ENCODE data around the gene PLS1. TPM values are rescaled to one million over a fixed set of nuclear protein-coding genes. Genes with fewer than 3 reads are reported as not detected.

The PLS1 gene
- total and polyA plus RNA-seq, 9 donors: 0.27 to 5.0 (median 0.57) TPM

DNA sequence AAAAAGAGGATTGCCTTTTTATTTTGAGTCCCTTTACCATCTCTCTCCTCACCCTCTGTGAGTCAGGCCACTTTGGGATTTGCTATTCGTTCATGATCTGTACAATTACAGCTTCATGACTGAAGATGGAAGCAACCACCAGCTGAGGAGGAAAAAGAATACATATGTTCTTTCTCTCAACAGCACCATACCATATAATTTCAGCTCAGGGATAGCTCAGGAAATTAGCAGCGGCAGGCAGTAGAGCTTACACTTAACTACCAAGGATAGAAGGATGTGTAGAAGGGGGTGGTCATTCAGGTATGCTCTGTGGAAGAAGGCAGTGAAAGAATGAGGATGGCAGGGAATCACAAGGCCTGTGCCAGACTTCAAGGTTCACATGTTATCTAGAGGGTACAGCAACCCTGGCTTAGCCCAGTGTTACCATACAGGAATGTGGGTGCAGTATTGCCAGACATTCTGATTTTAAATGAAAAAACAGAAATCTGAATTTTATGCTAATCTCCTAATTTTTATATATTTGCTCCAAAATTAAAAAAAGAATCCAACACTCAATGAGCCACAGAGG lies 17.9 kb downstream of the PLS1 start:
- H3K36me3 ChIP-seq (ENCODE audit: control insufficient read depth, insufficient read depth, low read length): no peaks in the 10 kb centered on the region

DNA sequence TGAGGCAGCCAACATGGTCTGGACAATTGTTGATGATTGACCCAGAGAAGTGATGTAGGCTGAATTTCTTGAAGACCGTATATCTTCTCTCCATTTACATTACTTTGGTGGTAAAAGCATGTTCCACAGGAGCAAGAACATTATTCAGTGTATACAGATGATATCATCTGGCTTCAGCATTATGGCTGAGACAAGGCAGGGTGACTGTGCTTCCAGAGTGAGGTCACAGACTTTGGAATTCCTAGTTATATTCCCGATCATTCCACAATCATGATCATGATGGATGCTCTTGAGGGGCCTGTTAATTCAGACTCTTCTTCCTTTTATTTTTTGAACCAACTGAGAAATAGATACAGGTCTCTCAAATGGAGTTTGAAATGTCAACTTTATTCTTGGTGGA lies 19.0 kb downstream of the PLS1 start:
- Histone ChIP-seq H3K27me3 (ENCODE audit: control insufficient read depth, insufficient read depth, low read length) (no peaks in the 10 kb centered on the region), H3K4me3 (ENCODE audit: low read length) (no peak overlapping the region), H3K4me1 (ENCODE audit: control insufficient read depth, insufficient read depth, low read length) (no peaks in the 10 kb centered on the region), H3K36me3 (ENCODE audit: control insufficient read depth, insufficient read depth, low read length) (no peaks in the 10 kb centered on the region), H3K9me3 (replicated peaks; ENCODE audit: control insufficient read depth, low read depth, low read length) (no peaks in the 10 kb centered on the region), H3K27ac (ENCODE audit: low read length) (no peak overlapping the region)
- no peak for DNase-seq
- WGBS (ENCODE audit: insufficient coverage): no CpG with 5 or more reads among the region's 2 CpGs

More for the DNA sequence above, 17.9 kb downstream of the PLS1 start:
- no peak overlapping the region for H3K27ac ChIP-seq (ENCODE audit: low read length)
- no peak overlapping the region for H3K4me3 ChIP-seq (ENCODE audit: low read length)
- WGBS (ENCODE audit: insufficient coverage): no CpG with 5 or more reads among the region's 2 CpGs
- H3K9me3 ChIP-seq (replicated peaks; ENCODE audit: control insufficient read depth, low read depth, low read length): no peaks in the 10 kb centered on the region
- no peak for DNase-seq
- no peaks in the 10 kb centered on the region for H3K27me3 ChIP-seq (ENCODE audit: control insufficient read depth, insufficient read depth, low read length)
- H3K4me1 ChIP-seq (ENCODE audit: control insufficient read depth, insufficient read depth, low read length): no peaks in the 10 kb centered on the region

GRCh38 chr3:142618917-142619461 lies 22.8 kb downstream of the PLS1 start:
- no peak overlapping the region for H3K4me3 ChIP-seq (ENCODE audit: low read length)
- H3K27ac ChIP-seq (ENCODE audit: low read length): no peak overlapping the region
- no peaks in the 10 kb centered on the region for H3K27me3 ChIP-seq (ENCODE audit: control insufficient read depth, insufficient read depth, low read length)
- no peaks in the 10 kb centered on the region for H3K9me3 ChIP-seq (replicated peaks; ENCODE audit: control insufficient read depth, low read depth, low read length)
- H3K4me1 ChIP-seq (ENCODE audit: control insufficient read depth, insufficient read depth, low read length): no peaks in the 10 kb centered on the region
- no CpG with 5 or more reads among the region's 3 CpGs for WGBS (ENCODE audit: insufficient coverage)
- H3K36me3 ChIP-seq (ENCODE audit: control insufficient read depth, insufficient read depth, low read length): no peaks in the 10 kb centered on the region
- no peak for DNase-seq

- no CpG with 5 or more reads among the region's 2 CpGs for WGBS (ENCODE audit: insufficient coverage)
- Histone ChIP-seq H3K4me1 (ENCODE audit: control insufficient read depth, insufficient read depth, low read length) (no peaks in the 10 kb centered on the region), H3K9me3 (replicated peaks; ENCODE audit: control insufficient read depth, low read depth, low read length) (no peaks in the 10 kb centered on the region), H3K27ac (ENCODE audit: low read length) (no peak overlapping the region), H3K4me3 (ENCODE audit: low read length) (no peak overlapping the region), H3K36me3 (ENCODE audit: control insufficient read depth, insufficient read depth, low read length) (no peaks in the 10 kb centered on the region), H3K27me3 (ENCODE audit: control insufficient read depth, insufficient read depth, low read length) (no peaks in the 10 kb centered on the region)
- no peak for DNase-seq
Observed at GRCh38 chr3:142622405-142622804, 26.2 kb downstream of the PLS1 start.

DNA sequence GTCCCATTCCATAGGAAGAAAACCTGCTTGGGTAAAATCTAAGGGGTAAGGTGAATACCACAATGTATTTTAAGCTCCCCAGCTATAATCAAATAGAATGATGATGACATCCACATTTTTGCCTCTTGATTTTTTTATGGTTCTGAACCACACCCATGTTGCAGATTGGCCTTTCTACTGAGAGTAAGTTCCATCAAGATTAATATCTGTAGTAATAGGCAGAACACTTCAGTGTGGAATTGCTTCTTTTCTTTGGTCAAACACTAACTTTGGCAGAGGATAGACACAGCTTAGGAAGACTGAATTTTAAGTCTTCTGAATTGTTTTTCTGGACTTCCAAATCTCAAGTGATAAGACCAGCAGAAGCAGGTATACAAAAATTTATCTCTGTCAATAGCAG lies 27.0 kb downstream of the PLS1 start:
- H3K27me3 ChIP-seq (ENCODE audit: control insufficient read depth, insufficient read depth, low read length): no peaks in the 10 kb centered on the region
- H3K4me1 ChIP-seq (ENCODE audit: control insufficient read depth, insufficient read depth, low read length): no peaks in the 10 kb centered on the region
- DNase-seq: no peak
- no peak overlapping the region for H3K4me3 ChIP-seq (ENCODE audit: low read length)
- H3K9me3 ChIP-seq (replicated peaks; ENCODE audit: control insufficient read depth, low read depth, low read length): no peaks in the 10 kb centered on the region
- H3K27ac ChIP-seq (ENCODE audit: low read length): no peak overlapping the region
- no peaks in the 10 kb centered on the region for H3K36me3 ChIP-seq (ENCODE audit: control insufficient read depth, insufficient read depth, low read length)

- peak; percentile 13 for DNase-seq
- H3K9me3 ChIP-seq (replicated peaks; ENCODE audit: control insufficient read depth, low read depth, low read length): no peaks in the 10 kb centered on the region
- H3K36me3 ChIP-seq (ENCODE audit: control insufficient read depth, insufficient read depth, low read length): no peaks in the 10 kb centered on the region
- H3K27me3 ChIP-seq (ENCODE audit: control insufficient read depth, insufficient read depth, low read length): no peaks in the 10 kb centered on the region
- no peak overlapping the region for H3K27ac ChIP-seq (ENCODE audit: low read length)
- WGBS (ENCODE audit: insufficient coverage): no CpG with 5 or more reads among the region's 2 CpGs
- H3K4me1 ChIP-seq (ENCODE audit: control insufficient read depth, insufficient read depth, low read length): no peaks in the 10 kb centered on the region
- no peak overlapping the region for H3K4me3 ChIP-seq (ENCODE audit: low read length)
Observed at GRCh38 chr3:142624341-142625152, 28.4 kb downstream of the PLS1 start.

DNA sequence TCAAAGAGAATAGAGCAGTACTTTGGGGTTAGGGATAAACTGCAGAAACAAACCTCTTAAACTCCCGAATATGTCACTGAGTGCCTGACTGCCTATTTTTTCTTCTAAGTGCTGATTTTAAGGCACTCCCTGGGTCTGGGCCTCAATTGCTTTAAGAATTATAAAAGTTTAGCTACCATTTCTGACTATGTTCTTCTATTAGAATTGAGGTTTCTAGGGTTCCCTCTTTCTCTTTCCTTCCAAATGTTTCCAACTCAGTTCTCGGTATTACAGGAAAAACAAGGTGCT lies 28.9 kb downstream of the PLS1 start:
- Histone ChIP-seq H3K4me3 (ENCODE audit: low read length) (no peak overlapping the region), H3K9me3 (replicated peaks; ENCODE audit: control insufficient read depth, low read depth, low read length) (no peaks in the 10 kb centered on the region), H3K27ac (ENCODE audit: low read length) (no peak overlapping the region), H3K36me3 (ENCODE audit: control insufficient read depth, insufficient read depth, low read length) (no peaks in the 10 kb centered on the region), H3K27me3 (ENCODE audit: control insufficient read depth, insufficient read depth, low read length) (no peaks in the 10 kb centered on the region), H3K4me1 (ENCODE audit: control insufficient read depth, insufficient read depth, low read length) (no peaks in the 10 kb centered on the region)
- no peak for DNase-seq
- no CpG with 5 or more reads among the region's 2 CpGs for WGBS (ENCODE audit: insufficient coverage)

- H3K4me3 ChIP-seq (ENCODE audit: low read length): no peak overlapping the region
- no peaks in the 10 kb centered on the region for H3K27me3 ChIP-seq (ENCODE audit: control insufficient read depth, insufficient read depth, low read length)
- no peaks in the 10 kb centered on the region for H3K36me3 ChIP-seq (ENCODE audit: control insufficient read depth, insufficient read depth, low read length)
- H3K9me3 ChIP-seq (replicated peaks; ENCODE audit: control insufficient read depth, low read depth, low read length): no peaks in the 10 kb centered on the region
- DNase-seq: no peak
- H3K27ac ChIP-seq (ENCODE audit: low read length): no peak overlapping the region
- H3K4me1 ChIP-seq (ENCODE audit: control insufficient read depth, insufficient read depth, low read length): no peaks in the 10 kb centered on the region
Observed at GRCh38 chr3:142626971-142627370, 30.8 kb downstream of the PLS1 start.

- DNase-seq: peak; percentile 27
- Histone ChIP-seq H3K27ac (ENCODE audit: low read length) (no peak overlapping the region), H3K9me3 (replicated peaks; ENCODE audit: control insufficient read depth, low read depth, low read length) (no peaks in the 10 kb centered on the region), H3K36me3 (ENCODE audit: control insufficient read depth, insufficient read depth, low read length) (no peaks in the 10 kb centered on the region), H3K27me3 (ENCODE audit: control insufficient read depth, insufficient read depth, low read length) (no peaks in the 10 kb centered on the region), H3K4me1 (ENCODE audit: control insufficient read depth, insufficient read depth, low read length) (no peaks in the 10 kb centered on the region), H3K4me3 (ENCODE audit: low read length) (no peak overlapping the region)
- 50% methylated on average over 1 of the region's 1 CpG for WGBS (ENCODE audit: insufficient coverage)
Observed at GRCh38 chr3:142628801-142629200, 32.6 kb downstream of the PLS1 start.

- no peaks in the 10 kb centered on the region for H3K27me3 ChIP-seq (ENCODE audit: control insufficient read depth, insufficient read depth, low read length)
- WGBS (ENCODE audit: insufficient coverage): no CpG with 5 or more reads among the region's 5 CpGs
- no peak overlapping the region for H3K4me3 ChIP-seq (ENCODE audit: low read length)
- no peaks in the 10 kb centered on the region for H3K9me3 ChIP-seq (replicated peaks; ENCODE audit: control insufficient read depth, low read depth, low read length)
- H3K36me3 ChIP-seq (ENCODE audit: control insufficient read depth, insufficient read depth, low read length): no peaks in the 10 kb centered on the region
- H3K27ac ChIP-seq (ENCODE audit: low read length): no peak overlapping the region
- no peak for DNase-seq
- no peaks in the 10 kb centered on the region for H3K4me1 ChIP-seq (ENCODE audit: control insufficient read depth, insufficient read depth, low read length)
Observed at GRCh38 chr3:142633073-142633472, 36.9 kb downstream of the PLS1 start.

Measured in muscle of leg (tissue), 11 donors.